K562 (cell line): ENCODE measurements around the gene MRPL9. TPM values are rescaled to one million over a fixed set of nuclear protein-coding genes. Genes with fewer than 3 reads are reported as not detected.

Experiments
- ATAC-seq: fragments of 200-7000 bp; cut with Tn5 transposase; 3 replicates; pipeline ENCODE4 v1.9.1; 2020; ENCODE audit warnings: moderate library complexity
- BruUV-seq: library from RNA; stranded (reverse); fragments of 400-500 nt; replicated peaks from 2 replicates; lab custom pipeline; 2021; lab: Mats Ljungman, UMichigan
- CTCF ChIA-PET: fragments of 300-600 bp; formaldehyde crosslinking; extraction: SDS; loops from one replicate; lab custom pipeline; 2021; ENCODE audit warnings: low intra/inter-chr PET ratio; lab: Yijun Ruan, JAX
- POLR2A ChIA-PET: fragments of 300-600, 350-650 bp; sonication (Branson Sonifier 250); formaldehyde crosslinking; extraction: SDS; loops from one replicate; lab custom pipeline; 2021; ENCODE audit warnings: antibody characterized with exemption, inconsistent platforms; lab: Yijun Ruan, JAX
- DNase-seq, 4 experiments: peaks; one replicate each; pipeline versions ENCODE4 v3.0.0 to v3.0.0-alpha.2; 2011 to 2018; ENCODE audit warnings: low spot score in 3 of 4, mixed read lengths in 3 of 4; ENCODE audit errors: extremely low read depth in 1 of 4
- FAIRE-seq: peaks from 2 replicates; lab custom pipeline; 2011; peaks lifted over from hg19 to GRCh38; lab: Jason Lieb, UNC
- H2AFZ ChIP-seq: 2 replicates; pipeline ENCODE4 v1.6.0; 2011; ENCODE audit warnings: low read depth, low read length, control low read depth, inconsistent platforms
- H3K27ac ChIP-seq: fragments of 200-600 bp; 3 replicates; pipeline ENCODE4 v1.8.0; 2011; ENCODE audit warnings: low read depth, mild to moderate bottlenecking, control low read depth, inconsistent platforms, low read length, moderate library complexity, mixed read lengths; ENCODE audit errors: extremely low read depth
- H3K27me3 ChIP-seq, 2 experiments: fragments of 300-600 bp in 1 of 2; 2 replicates in 1 of 2; 3 replicates in 1 of 2; pipeline versions ENCODE4 v1.6.0 to v1.8.0; 2011; ENCODE audit warnings: inconsistent platforms in 2 of 2, low read length in 2 of 2, mild to moderate bottlenecking in 1 of 2, mixed read lengths in 1 of 2, moderate library complexity in 1 of 2; ENCODE audit not compliant: control insufficient read depth in 2 of 2, insufficient read depth in 2 of 2
- H3K36me3 ChIP-seq: fragments of 300-600 bp; 3 replicates; pipeline ENCODE4 v1.8.0; 2011; ENCODE audit warnings: mild to moderate bottlenecking, low read length, inconsistent platforms; ENCODE audit not compliant: control insufficient read depth, insufficient read depth
- H3K4me1 ChIP-seq, 2 experiments: fragments of 200-600 bp in 1 of 2; replicated peaks in 1 of 2; 2 replicates in 1 of 2; 3 replicates in 1 of 2; pipeline versions ENCODE4 v1.5.1 to v1.8.0; 2011; ENCODE audit warnings: inconsistent platforms in 2 of 2, low read length in 2 of 2, mild to moderate bottlenecking in 1 of 2, mixed read lengths in 1 of 2, moderate library complexity in 1 of 2; ENCODE audit not compliant: control insufficient read depth in 2 of 2, insufficient read depth in 2 of 2
- H3K4me2 ChIP-seq: 2 replicates; pipeline ENCODE4 v1.6.1; 2011; ENCODE audit warnings: low read length, control low read depth, inconsistent platforms, mixed read lengths; ENCODE audit not compliant: insufficient read depth
- H3K4me3 ChIP-seq: fragments of 200-600 bp; sonication (generic), shearing (Covaris generic); 2 replicates; pipeline ENCODE4 v1.5.1; 2016; ENCODE audit warnings: control low read depth, inconsistent platforms
- H3K79me2 ChIP-seq: fragments of 200-600 bp; 3 replicates; pipeline ENCODE4 v1.8.0; 2011; ENCODE audit warnings: low read length, inconsistent platforms; ENCODE audit not compliant: control insufficient read depth, insufficient read depth
- H3K9ac ChIP-seq, 2 experiments: 2 replicates each; pipeline versions ENCODE4 v1.6.0 to v1.6.1; 2011; ENCODE audit warnings: low read depth in 2 of 2, low read length in 2 of 2, control low read depth in 1 of 2, inconsistent platforms in 1 of 2, mild to moderate bottlenecking in 1 of 2, mixed read lengths in 1 of 2; ENCODE audit not compliant: insufficient read depth in 1 of 2
- H3K9me1 ChIP-seq: one replicate; pipeline ENCODE4 v1.6.0; 2011; ENCODE audit warnings: inconsistent platforms, mild to moderate bottlenecking, low read length, moderate library complexity; ENCODE audit not compliant: control insufficient read depth, insufficient read depth
- H3K9me3 ChIP-seq: replicated peaks from 2 replicates; pipeline ENCODE4 v1.5.1; 2011; ENCODE audit warnings: low read depth, low read length, inconsistent platforms; ENCODE audit not compliant: control insufficient read depth, insufficient read depth
- H4K20me1 ChIP-seq: replicated peaks from 2 replicates; pipeline ENCODE4 v1.6.1; 2011; ENCODE audit warnings: low read length, inconsistent platforms, mixed read lengths; ENCODE audit not compliant: control insufficient read depth, insufficient read depth
- CAMTA2 ChIP-seq: fragments of 250-450 bp; sonication (Bioruptor Pico); conservative IDR thresholded peaks from 2 replicates; pipeline ENCODE4 v1.5.1; 2022
- FOSL1 ChIP-seq: fragments of 200-800 bp; sonication (Bioruptor generic); conservative IDR thresholded peaks from 2 replicates; pipeline ENCODE4 v1.6.1; 2016; ENCODE audit warnings: missing genetic modification characterization, missing compliant biosample characterization
- HCFC1 ChIP-seq: IDR thresholded peaks from 2 replicates; pipeline ENCODE4 v1.6.1; 2012; ENCODE audit warnings: low read depth, low read length, improper control_type of control experiment
- HEY1 ChIP-seq: fragments of 250-450 bp; sonication (Bioruptor Pico); IDR thresholded peaks from 2 replicates; pipeline ENCODE4 v1.5.0; 2020; ENCODE audit warnings: mild to moderate bottlenecking, moderate library complexity, borderline replicate concordance
- NR3C1 ChIP-seq: sonication (generic); formaldehyde crosslinking; IDR thresholded peaks from 2 replicates; pipeline ENCODE4 v1.8.1; 2022; ENCODE audit warnings: missing genetic modification reagents
- RUNX1 ChIP-seq: sonication (generic); IDR thresholded peaks from 2 replicates; pipeline ENCODE4 v1.6.1; 2016; ENCODE audit warnings: antibody characterized with exemption, low read depth
- ZNF274 ChIP-seq: IDR thresholded peaks from 2 replicates; pipeline ENCODE4 v1.6.1; 2011; ENCODE audit warnings: low read depth, mild to moderate bottlenecking, low read length, moderate library complexity, borderline replicate concordance
- WGBS: fragments of 100-300 bp; shearing (Covaris generic); methylation state at CpG from one replicate; pipeline ENCODE4 v1.1.6; 2016; ENCODE audit warnings: low coverage, mixed read lengths; ENCODE audit not compliant: insufficient coverage; ENCODE audit errors: missing lambda C conversion rate; 5-methylcytosine and 5-hydroxymethylcytosine counted together
- in situ Hi-C: fragments of 300-500 bp; cut with MboI; formaldehyde crosslinking; loops from 4 replicates; pipeline ENCODE4 v1.15.0; 2018; ENCODE audit warnings: inconsistent platforms, mixed read lengths
- intact Hi-C: fragments of 100-400 bp; cut with micrococcal nuclease; formaldehyde crosslinking; loops from 2 replicates; pipeline ENCODE4 v1.14.2; 2022
- polyA plus RNA-seq, 8 experiments: library from polyadenylated mRNA; depleted of rRNA in 4 of 8; stranded (reverse) in 5 of 8; unstranded in 3 of 8; fragments of >200 nt; fragmentation: Nextera tagmentation in 2 of 8; fragmentation: Illumina TruSeq in 1 of 8; extraction: Ambion mirVana in 2 of 8; extraction: Trizol in 1 of 8; gene quantifications; 2 replicates each; pipeline versions ENCODE4 v1.2.1 to v1.2.3, GENCODE V29; 2011 to 2014; ENCODE audit warnings: inconsistent platforms in 1 of 8, missing spikeins in 1 of 8
- total RNA-seq, 7 experiments: library from RNA; depleted of rRNA in 6 of 7; stranded (reverse); fragments of >200 nt in 6 of 7; fragmentation: Illumina TruSeq in 2 of 7; extraction: Trizol in 2 of 7; gene quantifications; 2 replicates each; pipeline versions ENCODE4 v1.2.1 to v1.2.3, GENCODE V29; 2011 to 2021; ENCODE audit warnings: low replicate concordance in 1 of 7
- TF ChIP-seq, protein P1 (sequence below): fragments of 250-450 bp; sonication (Bioruptor Pico); IDR thresholded peaks from 2 replicates; pipeline ENCODE4 v1.5.0; 2021; ENCODE audit warnings: mild to moderate bottlenecking, moderate library complexity
- TF ChIP-seq, protein P2 (sequence below): sonication (generic); formaldehyde crosslinking; IDR thresholded peaks from 2 replicates; pipeline ENCODE4 v1.8.0; 2023; ENCODE audit warnings: mild to moderate bottlenecking, missing genetic modification reagents
- TF ChIP-seq, protein P3 (sequence below): fragments of 250-450 bp; sonication (Bioruptor Pico); IDR thresholded peaks from 2 replicates; pipeline ENCODE4 v1.8.0; 2022; ENCODE audit warnings: inconsistent platforms, mild to moderate bottlenecking, moderate library complexity, borderline replicate concordance
- TF ChIP-seq, protein P4 (sequence below): sonication (generic); formaldehyde crosslinking; IDR thresholded peaks from 2 replicates; pipeline ENCODE4 v1.8.1; 2023; ENCODE audit warnings: mild to moderate bottlenecking, missing genetic modification reagents

MRPL9 gene
- total and polyA plus RNA-seq, 9 of the 15 experiments (the other 6 are each of a cell fraction or from before 2014, with no cell fraction given) = 38.0 to 162 (median 111) TPM

DNA sequence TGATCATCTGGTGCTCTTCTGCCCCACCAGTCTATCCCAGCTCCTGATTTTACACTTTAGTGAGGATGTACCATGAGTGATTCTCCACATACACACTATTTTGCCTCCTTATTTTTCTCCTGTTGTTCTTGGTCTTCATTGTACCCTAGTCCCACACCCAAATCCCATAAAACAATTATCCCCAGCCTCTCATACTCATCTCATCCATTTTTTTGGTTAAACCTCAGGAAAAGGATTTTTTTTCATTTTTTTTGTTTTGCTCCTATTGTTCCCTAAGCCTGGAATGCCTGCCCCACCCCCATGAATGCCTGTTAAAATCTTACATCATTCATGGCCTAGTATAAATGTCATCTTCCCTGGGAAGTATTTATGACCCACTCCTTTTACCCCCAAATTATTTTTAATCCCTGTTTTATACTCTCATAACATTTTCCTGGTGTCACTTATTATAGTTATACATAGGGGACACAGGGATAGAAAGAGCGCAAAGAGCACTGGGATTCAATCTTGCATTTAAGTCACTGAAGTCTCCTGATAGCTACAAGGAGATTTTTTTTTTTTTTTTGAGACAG lies 46.8 kb upstream of the MRPL9 start:
- in situ Hi-C loops = no loop called here

More for the DNA sequence above, 46.8 kb upstream of the MRPL9 start:
- no peaks in the 10 kb centered on the region for H3K9me3 ChIP-seq
- ATAC-seq = no peak
- H3K27ac ChIP-seq = no peak overlapping the region
- H3K79me2 ChIP-seq = no peaks in the 10 kb centered on the region
- intact Hi-C loops = no loop called here
- DNase-seq = no peak
- no peak overlapping the region for H3K4me3 ChIP-seq
- H4K20me1 ChIP-seq = peaks cover under 1% of the 10 kb centered on the region; the same call in 1 of the 2 replicates
- no TSS peak for BruUV-seq
- H3K4me2 ChIP-seq = no peak overlapping the region
- H3K36me3 ChIP-seq = no peaks in the 10 kb centered on the region
- ChIA-PET POLR2A (interaction anchor here (0.9 kb wide), 1 partner anchor 550 kb away, joined by 3 read pairs; no protein-coding TSS in a partner anchor), CTCF (no interaction called here)
- no peak for FAIRE-seq
- WGBS = 25% methylated on average over 1 of the region's 1 CpG
- TF ChIP-seq NR3C1 (CRISPR knock-in tag) (no peak), RUNX1 (no peak), HCFC1 (no peak), CAMTA2 (CRISPR knock-in tag) (no peak), HEY1 (CRISPR knock-in tag) (no peak), FOSL1 (tag) (no peak), ZNF274 (no peak)
- TF ChIP-seq, protein P1, sequence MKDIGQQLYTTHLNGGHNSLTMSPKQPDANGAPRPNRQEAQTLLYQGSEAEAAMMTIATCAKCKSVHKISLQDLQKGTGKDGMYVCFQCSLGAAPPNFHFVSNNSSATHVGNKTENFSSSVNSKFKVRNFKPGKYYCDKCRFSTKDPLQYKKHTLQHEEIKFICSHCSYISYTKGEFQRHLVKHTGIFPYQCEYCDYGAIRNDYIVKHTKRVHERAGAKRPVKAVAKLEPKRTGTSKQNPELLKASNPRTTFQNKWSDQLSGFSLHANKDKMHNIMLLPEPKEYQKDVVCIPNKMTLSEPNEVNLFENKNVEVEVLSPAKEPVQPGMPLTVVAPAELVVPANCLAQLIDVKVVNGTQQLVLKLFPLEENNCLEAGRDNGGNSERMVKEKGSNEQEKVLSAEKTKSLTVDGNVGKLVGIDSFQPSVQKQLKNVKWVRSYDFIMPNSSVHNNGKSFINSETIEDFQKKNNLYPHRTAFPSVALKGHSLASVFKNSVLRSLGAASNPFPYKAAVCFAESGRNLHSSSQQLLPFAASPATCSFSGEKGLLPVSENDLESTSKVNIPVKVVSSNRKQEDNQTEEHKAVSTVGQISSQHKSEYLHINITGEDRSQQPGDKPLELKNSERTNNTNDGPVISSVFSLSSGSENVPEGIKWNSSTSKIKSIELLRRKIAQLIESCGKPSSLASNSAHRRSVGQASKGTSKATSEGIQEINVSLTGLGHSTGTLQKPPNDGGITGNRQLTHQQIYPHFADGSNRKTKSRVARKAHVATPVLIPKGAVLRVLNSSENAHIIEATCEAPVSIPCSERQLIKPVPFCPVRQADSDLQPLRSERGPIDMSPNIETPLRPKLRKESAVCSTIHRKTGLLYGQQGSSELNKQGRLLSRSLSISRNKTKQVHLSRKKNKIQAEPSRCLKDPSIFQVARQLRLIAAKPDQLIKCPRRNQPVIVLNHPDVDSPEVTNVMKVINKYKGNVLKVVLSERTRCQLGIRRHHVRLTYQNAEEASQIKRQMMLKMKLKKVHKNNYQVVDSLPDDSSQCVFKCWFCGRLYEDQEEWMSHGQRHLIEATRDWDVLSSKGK = no peak
- TF ChIP-seq, protein P2, sequence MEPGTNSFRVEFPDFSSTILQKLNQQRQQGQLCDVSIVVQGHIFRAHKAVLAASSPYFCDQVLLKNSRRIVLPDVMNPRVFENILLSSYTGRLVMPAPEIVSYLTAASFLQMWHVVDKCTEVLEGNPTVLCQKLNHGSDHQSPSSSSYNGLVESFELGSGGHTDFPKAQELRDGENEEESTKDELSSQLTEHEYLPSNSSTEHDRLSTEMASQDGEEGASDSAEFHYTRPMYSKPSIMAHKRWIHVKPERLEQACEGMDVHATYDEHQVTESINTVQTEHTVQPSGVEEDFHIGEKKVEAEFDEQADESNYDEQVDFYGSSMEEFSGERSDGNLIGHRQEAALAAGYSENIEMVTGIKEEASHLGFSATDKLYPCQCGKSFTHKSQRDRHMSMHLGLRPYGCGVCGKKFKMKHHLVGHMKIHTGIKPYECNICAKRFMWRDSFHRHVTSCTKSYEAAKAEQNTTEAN = no peak
- TF ChIP-seq, protein P3, sequence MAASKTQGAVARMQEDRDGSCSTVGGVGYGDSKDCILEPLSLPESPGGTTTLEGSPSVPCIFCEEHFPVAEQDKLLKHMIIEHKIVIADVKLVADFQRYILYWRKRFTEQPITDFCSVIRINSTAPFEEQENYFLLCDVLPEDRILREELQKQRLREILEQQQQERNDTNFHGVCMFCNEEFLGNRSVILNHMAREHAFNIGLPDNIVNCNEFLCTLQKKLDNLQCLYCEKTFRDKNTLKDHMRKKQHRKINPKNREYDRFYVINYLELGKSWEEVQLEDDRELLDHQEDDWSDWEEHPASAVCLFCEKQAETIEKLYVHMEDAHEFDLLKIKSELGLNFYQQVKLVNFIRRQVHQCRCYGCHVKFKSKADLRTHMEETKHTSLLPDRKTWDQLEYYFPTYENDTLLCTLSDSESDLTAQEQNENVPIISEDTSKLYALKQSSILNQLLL (CRISPR knock-in tag) = no peak
- TF ChIP-seq, protein P4, sequence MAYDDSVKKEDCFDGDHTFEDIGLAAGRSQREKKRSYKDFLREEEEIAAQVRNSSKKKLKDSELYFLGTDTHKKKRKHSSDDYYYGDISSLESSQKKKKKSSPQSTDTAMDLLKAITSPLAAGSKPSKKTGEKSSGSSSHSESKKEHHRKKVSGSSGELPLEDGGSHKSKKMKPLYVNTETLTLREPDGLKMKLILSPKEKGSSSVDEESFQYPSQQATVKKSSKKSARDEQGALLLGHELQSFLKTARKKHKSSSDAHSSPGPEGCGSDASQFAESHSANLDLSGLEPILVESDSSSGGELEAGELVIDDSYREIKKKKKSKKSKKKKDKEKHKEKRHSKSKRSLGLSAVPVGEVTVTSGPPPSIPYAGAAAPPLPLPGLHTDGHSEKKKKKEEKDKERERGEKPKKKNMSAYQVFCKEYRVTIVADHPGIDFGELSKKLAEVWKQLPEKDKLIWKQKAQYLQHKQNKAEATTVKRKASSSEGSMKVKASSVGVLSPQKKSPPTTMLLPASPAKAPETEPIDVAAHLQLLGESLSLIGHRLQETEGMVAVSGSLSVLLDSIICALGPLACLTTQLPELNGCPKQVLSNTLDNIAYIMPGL (CRISPR knock-in tag) = no peak
- H3K4me1 ChIP-seq = no peaks in the 10 kb centered on the region
- no peak overlapping the region for H2AFZ ChIP-seq
- H3K9me1 ChIP-seq = no peaks in the 10 kb centered on the region
- no peak overlapping the region for H3K9ac ChIP-seq
- peaks cover 53 to 74% of the 10 kb centered on the region in 2 experiments for H3K27me3 ChIP-seq
